SK-N-SH treated with all-trans-retinoic acid at 6 μM for 48 hours (cell line): ENCODE data around the gene CDC42BPG.

Source experiments
- ATAC-seq: fragments of 200-7000 bp; cut with Tn5 transposase; 3 replicates; pipeline ENCODE4 v1.9.1; 2020; ENCODE audit warnings: mild to moderate bottlenecking, moderate library complexity
- ARNTL ChIP-seq: fragments of 450-650 bp; formaldehyde crosslinking; IDR thresholded peaks from 2 replicates; pipeline ENCODE4 v1.5.0; 2020; ENCODE audit warnings: low read depth, mild to moderate bottlenecking, moderate library complexity, borderline replicate concordance
- BACH2 ChIP-seq: fragments of 250-450 bp; sonication (Bioruptor Pico); IDR thresholded peaks from 2 replicates; pipeline ENCODE4 v1.9.0; 2021; ENCODE audit warnings: mild to moderate bottlenecking, borderline replicate concordance
- CSDC2 ChIP-seq: fragments of 250-450 bp; sonication (Bioruptor Pico); IDR thresholded peaks from 2 replicates; pipeline ENCODE4 v1.5.0; 2020; ENCODE audit warnings: mild to moderate bottlenecking, moderate library complexity
- CSRNP3 ChIP-seq: fragments of 250-450 bp; sonication (Bioruptor Pico); IDR thresholded peaks from 2 replicates; pipeline ENCODE4 v1.5.1; 2021; ENCODE audit warnings: mild to moderate bottlenecking, moderate library complexity
- GLIS3 ChIP-seq: fragments of 250-450 bp; sonication (Bioruptor Pico); IDR thresholded peaks from 2 replicates; pipeline ENCODE4 v1.5.0; 2020; ENCODE audit warnings: mild to moderate bottlenecking, moderate library complexity
- ISL1 ChIP-seq: fragments of 250-450 bp; sonication (Bioruptor Pico); IDR thresholded peaks from 2 replicates; pipeline ENCODE4 v2.1.2; 2022; ENCODE audit warnings: mild to moderate bottlenecking, moderate library complexity
- OSR1 ChIP-seq: fragments of 250-450 bp; sonication (Bioruptor Pico); IDR thresholded peaks from 2 replicates; pipeline ENCODE4 v1.8.0; 2022; ENCODE audit warnings: moderate library complexity, mild to moderate bottlenecking, inconsistent platforms
- PATZ1 ChIP-seq: fragments of 250-450 bp; sonication (Bioruptor Pico); IDR thresholded peaks from 2 replicates; pipeline ENCODE4 v1.8.0; 2020; ENCODE audit warnings: mild to moderate bottlenecking, moderate library complexity, borderline replicate concordance
- POU6F1 ChIP-seq: fragments of 250-450 bp; sonication (Bioruptor Pico); IDR thresholded peaks from 2 replicates; pipeline ENCODE4 v1.8.0; 2021; ENCODE audit warnings: low read depth, mild to moderate bottlenecking, moderate library complexity, borderline replicate concordance
- PPARA ChIP-seq: fragments of 250-450 bp; sonication (Bioruptor Pico); IDR thresholded peaks from 2 replicates; pipeline ENCODE4 v1.5.0; 2020; ENCODE audit warnings: mild to moderate bottlenecking, borderline replicate concordance
- RARB ChIP-seq: fragments of 250-450 bp; sonication (Bioruptor Pico); IDR thresholded peaks from 2 replicates; pipeline ENCODE4 v1.8.0; 2021; ENCODE audit warnings: mild to moderate bottlenecking, moderate library complexity
- SNAI2 ChIP-seq: fragments of 250-450 bp; sonication (Bioruptor Pico); IDR thresholded peaks from 2 replicates; pipeline ENCODE4 v1.5.0; 2020; ENCODE audit warnings: mild to moderate bottlenecking, moderate library complexity
- TCF4 ChIP-seq: fragments of 250-450 bp; sonication (Bioruptor Pico); IDR thresholded peaks from 2 replicates; pipeline ENCODE4 v1.8.0; 2021; ENCODE audit warnings: mild to moderate bottlenecking, moderate library complexity, borderline replicate concordance
- TOX ChIP-seq: fragments of 250-450 bp; sonication (Bioruptor Pico); IDR thresholded peaks from 2 replicates; pipeline ENCODE4 v1.8.0; 2021; ENCODE audit warnings: mild to moderate bottlenecking, moderate library complexity, borderline replicate concordance
- TSHZ2 ChIP-seq: fragments of 250-450 bp; sonication (Bioruptor Pico); IDR thresholded peaks from 2 replicates; pipeline ENCODE4 v1.5.0; 2020; ENCODE audit warnings: mild to moderate bottlenecking, moderate library complexity
- ZC3H10 ChIP-seq: fragments of 250-450 bp; sonication (Bioruptor Pico); IDR thresholded peaks from 2 replicates; pipeline ENCODE4 v1.5.1; 2021; ENCODE audit warnings: mild to moderate bottlenecking, moderate library complexity
- ZFP30 ChIP-seq: fragments of 450-650 bp; formaldehyde crosslinking; IDR thresholded peaks from 2 replicates; pipeline ENCODE4 v1.5.0; 2022; ENCODE audit warnings: mild to moderate bottlenecking, moderate library complexity
- ZNF565 ChIP-seq: fragments of 450-650 bp; formaldehyde crosslinking; conservative IDR thresholded peaks from 2 replicates; pipeline ENCODE4 v1.5.0; 2020; ENCODE audit warnings: low read depth, mild to moderate bottlenecking, moderate library complexity
- ZNF8 ChIP-seq: fragments of 450-650 bp; formaldehyde crosslinking; IDR thresholded peaks from 2 replicates; pipeline ENCODE4 v1.5.0; 2020; ENCODE audit warnings: mild to moderate bottlenecking, moderate library complexity

CDC42BPG gene

GRCh38 chr11:64844330-64845128, at the start of gene CDC42BPG:
Gene CDC42BPG, minus strand, starts transcription at chr11:64844653. Its CDS starts 84 bp downstream, at chr11:64844569.
- TF ChIP-seq ISL1 (CRISPR knock-in tag) (no peak), SNAI2 (CRISPR knock-in tag) (no peak), POU6F1 (CRISPR knock-in tag) (no peak), CSDC2 (CRISPR knock-in tag) (no peak), PPARA (no peak), BACH2 (CRISPR knock-in tag) (no peak), ZNF8 (CRISPR knock-in tag) (no peak), PATZ1 (CRISPR knock-in tag) (no peak), GLIS3 (CRISPR knock-in tag) (no peak), TOX (CRISPR knock-in tag) (no peak), ZFP30 (no peak), ARNTL (CRISPR knock-in tag) (no peak), TCF4 (no peak), OSR1 (CRISPR knock-in tag) (no peak), TSHZ2 (CRISPR knock-in tag) (no peak), RARB (CRISPR knock-in tag) (no peak)
- TF ChIP-seq, all 23 proteins: peak for 0
- peak; percentile 70 for ATAC-seq

- TF ChIP-seq ZC3H10 (CRISPR knock-in tag) (no peak), ZNF565 (CRISPR knock-in tag) (no peak), TSHZ2 (CRISPR knock-in tag) (no peak), TOX (CRISPR knock-in tag) (no peak), ARNTL (CRISPR knock-in tag) (no peak), CSRNP3 (no peak), ISL1 (CRISPR knock-in tag) (no peak)
- ATAC-seq: no peak
These were observed 49.0 kb upstream of the CDC42BPG start for GRCh38 chr11:64893194-64894069.
